NCI-H345 treated with DMSO at 0.1 percent for 48 hours (cell line): Measurements from ENCODE around the gene TNRC6C.
A peak's percentile ranks its signal among the peaks of the same experiment; 100 is the strongest.
"Not testable (repeated sequence)": the region's sequence is repeated elsewhere in the genome, so short reads cannot be mapped to it uniquely, and the experiment has no call there.

Source experiments
- DNase-seq: peaks from one replicate; lab custom pipeline; 2025; ENCODE audit not compliant: unreplicated experiment; lab: John Stamatoyannopoulos, UW

The TNRC6C gene

DNA sequence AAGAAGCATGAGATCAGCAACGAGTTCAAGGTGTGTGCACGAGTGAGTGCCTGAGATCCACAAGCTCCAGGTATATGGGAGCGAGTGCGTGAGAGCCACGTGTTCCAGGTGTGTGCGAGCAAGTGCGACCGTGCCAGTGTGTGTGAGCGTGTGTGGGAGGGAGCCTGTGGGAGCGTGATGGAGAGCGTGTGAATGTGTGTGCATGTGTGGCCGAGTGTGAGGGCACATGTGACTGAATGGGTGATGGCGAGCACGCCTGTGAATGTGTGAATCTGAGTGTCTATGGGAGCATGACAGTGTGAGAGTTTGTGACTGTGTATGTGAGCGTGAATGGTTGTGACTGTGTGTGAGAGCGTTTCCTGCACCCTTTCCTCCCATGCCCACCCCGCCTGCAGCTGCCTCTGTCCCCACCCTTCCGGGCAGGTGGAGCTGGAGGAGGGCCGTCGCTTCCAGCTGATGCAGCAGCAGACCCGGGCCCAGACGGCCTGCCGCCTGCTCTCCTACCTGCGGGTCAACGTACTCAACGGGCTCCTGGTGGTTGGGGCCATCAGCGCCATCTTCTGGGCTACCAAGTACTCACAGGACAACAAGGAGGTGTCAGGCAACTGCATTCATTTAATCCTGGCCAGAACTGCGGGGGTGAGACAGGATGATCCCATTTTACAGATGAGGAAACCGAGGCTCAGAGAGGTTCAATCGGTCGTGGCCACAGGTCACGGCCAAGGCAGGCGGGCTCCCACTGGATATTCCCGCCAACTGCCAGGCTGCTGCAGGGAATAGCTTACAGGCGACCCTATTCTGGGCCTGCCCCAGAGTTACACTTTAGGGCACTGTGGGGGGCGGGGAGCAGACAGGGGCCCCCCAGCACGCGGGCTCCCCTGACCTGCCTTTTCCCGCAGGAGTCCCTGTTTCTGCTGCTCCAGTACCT, 175.7 kb downstream of the TNRC6C start:
- peak; percentile 24 for DNase-seq

- DNase-seq, result no peak
Measured at GRCh38 chr17:78134899-78135385, 176.4 kb downstream of the TNRC6C start.

DNA sequence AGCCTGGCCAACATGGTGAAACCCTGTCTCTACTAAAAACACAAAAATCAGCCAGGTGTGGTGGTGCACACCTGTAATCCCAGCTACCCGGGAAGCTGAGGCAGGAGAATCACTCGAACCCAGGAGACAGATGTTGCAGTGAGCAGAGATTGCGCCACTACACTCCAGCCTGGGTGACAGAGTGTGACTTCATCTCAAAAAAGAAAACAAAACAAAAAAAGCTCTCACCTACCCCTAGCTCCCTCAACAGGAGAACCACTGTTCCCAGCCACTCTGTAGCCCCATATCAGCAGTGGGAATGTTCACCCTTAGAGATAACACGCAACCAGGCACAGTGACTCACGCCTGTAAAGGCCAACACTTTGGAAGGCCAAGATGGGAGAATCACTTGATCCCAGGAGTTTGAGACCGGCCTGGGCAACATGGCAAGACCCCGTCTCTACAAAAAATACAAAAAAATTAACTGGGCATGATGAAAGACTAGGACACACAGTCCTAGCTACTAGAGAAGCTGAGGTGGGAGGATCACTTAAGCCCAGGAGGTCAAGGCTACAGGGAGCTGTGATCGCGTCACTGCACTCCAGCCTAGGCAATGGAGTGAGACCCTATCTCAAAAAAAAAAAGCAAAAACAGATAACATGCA, 177.5 kb downstream of the TNRC6C start:
- DNase-seq, result no peak

DNA sequence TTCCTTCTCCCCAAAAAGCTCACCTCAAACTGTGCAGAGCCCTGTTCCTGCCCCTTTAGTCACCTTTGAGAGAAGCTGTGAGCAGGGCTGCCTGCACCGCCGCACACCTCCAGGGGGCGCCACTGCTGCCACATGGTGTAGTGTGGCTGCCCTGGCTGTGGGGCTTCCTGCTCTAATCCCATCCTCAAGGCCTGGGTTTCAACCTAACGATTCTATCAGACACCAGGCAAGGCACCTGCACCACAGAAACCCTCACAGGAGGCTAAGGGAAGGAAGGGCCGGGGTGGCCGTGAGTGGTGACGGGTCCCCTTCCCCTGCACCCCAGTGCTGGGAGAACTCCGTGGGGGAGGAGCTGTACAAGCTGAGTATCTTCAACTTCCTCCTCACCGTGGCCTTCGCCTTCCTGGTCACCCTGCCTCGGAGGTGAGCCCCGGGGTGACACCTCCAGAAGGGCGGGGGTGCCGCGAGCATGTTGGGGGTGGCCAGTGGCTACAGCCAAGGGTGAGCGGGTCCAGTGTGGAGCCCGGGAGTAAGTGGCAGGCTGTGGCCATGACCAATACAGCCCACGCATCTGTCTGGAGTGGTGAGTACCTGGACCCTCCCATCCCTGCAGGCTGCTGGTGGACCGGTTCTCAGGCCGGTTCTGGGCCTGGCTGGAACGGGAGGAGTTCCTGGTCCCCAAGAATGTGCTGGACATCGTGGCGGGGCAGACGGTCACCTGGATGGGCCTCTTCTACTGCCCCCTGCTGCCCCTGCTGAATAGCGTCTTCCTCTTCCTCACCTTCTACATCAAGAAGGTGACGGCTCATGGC, 179.1 kb downstream of the TNRC6C start:
- DNase-seq, result no peak

DNA sequence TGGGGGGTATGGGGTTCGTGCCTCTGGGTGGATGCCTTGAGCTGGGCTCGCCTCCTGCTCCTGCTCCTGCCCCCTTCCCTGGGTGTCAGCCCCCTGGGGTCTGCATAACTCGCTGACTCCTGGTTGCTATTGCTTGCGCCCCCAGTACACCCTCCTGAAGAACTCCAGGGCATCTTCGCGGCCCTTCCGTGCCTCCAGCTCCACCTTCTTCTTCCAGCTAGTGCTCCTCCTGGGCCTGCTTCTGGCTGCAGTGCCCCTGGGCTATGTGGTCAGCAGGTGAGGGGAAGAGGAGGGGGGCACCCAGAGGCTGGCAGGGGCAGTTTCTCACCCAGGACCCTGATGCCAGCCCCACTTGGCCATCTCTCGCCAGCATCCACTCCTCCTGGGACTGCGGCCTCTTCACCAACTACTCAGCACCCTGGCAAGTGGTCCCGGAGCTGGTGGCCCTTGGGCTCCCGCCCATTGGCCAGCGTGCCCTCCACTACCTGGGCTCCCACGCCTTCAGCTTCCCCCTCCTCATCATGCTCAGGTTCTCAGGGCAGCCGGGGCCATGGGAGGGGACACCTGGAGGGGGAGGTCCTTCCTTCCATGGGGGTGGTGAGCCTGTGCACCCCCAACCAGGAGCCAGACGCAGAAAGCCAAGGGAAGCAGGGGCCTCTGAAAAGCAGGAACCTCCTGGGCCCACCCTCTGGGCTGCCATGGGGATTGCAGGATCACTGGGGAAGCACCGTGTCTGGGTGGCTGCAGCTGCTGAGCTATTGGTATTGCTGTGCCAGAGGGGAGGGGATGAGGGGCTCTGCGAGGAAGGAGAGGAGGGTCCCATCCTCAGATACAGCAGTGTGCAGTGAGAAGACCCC, 179.9 kb downstream of the TNRC6C start:
- DNase-seq, result no peak

GRCh38 chr17:78139861-78140168, 181.3 kb downstream of the TNRC6C start:
- DNase-seq, result not testable (repeated sequence)

DNA sequence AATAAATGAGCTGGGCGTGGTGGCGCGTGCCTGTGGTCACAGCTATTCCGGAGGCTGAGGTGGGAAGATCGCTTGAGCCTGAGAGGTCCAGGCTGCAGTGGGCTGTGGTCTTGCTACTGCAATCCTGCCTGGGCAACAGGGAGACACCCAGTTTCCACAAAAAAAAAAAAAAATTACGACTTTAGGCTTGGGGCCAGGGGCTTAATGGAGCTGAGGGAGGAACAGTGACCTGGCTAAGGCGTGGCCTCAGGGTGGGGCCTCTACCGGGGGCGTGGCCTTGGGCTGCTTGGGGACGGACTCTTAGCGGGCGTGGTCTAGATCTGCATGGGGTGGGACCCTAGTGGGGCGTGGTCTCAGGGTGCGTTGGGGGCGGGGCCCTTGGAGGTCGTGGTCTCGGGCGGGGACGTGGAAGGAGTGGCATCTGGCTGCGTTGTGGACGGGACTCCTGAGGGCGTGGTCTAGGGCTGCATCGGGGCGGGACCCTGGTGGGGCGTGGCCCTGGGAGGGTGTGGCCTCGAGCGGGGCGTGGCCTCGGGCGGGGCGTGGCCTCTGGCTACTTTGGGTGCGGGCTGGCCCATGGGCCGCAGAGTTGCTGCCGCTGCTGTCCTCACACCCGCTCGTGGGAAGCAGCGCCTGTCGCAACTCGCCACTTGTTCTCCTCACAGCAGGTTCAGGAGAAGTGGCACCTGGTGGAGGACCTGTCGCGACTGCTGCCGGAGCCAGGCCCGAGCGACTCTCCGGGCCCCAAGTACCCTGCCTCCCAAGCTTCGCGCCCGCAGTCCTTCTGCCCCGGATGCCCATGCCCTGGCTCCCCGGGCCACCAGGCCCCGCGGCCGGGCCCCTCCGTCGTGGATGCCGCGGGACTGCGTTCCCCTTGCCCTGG, 181.9 kb downstream of the TNRC6C start:
- peak; percentile 71 for DNase-seq

DNA sequence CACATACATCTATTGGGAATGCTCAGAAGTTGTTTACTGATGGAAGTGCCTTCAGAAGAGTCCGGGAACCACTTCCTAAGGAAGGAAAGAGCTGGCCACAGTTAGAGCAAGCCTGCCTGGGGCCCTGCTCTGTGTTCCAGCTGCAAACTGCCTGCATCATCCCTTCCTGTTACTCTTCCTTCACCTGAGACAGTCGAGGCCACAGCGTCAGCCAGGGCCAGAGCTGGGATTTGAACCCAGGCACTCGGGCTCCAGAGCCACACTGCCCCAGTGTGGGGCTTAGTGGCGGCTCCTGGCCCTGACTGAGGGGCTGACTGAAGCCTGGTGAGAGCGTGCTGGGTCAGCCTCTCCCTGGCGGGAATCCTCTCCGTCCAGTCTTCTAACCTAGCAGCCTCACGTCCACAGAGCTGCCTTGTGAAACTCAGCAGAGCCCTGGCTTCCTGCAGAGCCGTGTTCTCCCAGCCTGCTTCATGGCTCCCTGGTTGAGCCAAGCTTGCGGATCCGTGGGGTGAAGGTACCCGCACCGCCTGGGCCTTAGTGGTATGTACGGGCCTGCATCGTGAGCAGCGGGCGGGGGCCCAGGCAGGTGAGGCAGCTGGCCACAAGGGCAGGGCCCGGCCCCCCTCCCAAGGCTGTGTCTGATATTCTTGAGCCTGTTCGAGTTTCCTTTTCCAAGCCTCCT, 183.1 kb downstream of the TNRC6C start:
- DNase-seq, result no peak

DNA sequence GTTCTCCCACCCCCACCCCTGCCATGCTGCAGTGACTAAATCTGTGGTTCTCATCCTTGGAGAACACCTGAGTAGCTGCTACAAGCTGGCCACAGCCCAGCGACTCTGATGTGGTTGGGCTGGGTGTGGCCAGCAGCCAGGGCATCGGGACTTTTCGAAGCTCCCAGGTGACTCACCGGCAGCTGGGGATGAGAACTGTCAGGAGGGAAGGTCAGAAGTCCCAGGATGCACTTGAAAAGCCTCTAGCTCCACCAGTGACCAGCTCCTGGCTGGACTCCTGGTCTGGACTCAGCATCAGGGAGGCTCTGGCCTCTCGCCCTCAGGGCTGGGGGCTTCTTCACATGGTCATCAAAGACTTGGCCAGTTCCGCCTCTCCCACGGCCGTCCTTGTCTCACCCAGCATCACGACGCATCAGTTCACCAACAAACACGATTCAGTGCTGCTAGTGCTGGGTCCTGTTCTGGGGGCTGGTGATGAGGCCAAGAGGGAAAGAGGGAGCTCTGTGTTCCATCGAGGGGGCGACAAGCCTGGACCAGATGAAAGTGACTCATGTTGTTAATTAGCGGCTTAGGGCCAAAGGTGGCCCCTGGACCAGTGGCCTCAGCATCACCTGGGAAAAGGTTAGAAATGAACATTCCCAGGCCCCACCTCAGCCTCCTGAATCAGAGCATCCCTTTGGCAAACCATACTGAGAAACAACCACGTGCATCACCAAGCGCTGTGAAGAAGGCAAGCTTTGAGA, 183.8 kb downstream of the TNRC6C start:
- DNase-seq, result no peak

- DNase-seq, result no peak
Measured at GRCh38 chr17:78143214-78144146, 185.0 kb downstream of the TNRC6C start.

- DNase-seq, result no peak
Measured at GRCh38 chr17:78144147-78144719, 185.7 kb downstream of the TNRC6C start.

GRCh38 chr17:78144736-78145641, 186.5 kb downstream of the TNRC6C start:
- no peak for DNase-seq

GRCh38 chr17:78146471-78146869, 188.0 kb downstream of the TNRC6C start:
- DNase-seq, result no peak

DNA sequence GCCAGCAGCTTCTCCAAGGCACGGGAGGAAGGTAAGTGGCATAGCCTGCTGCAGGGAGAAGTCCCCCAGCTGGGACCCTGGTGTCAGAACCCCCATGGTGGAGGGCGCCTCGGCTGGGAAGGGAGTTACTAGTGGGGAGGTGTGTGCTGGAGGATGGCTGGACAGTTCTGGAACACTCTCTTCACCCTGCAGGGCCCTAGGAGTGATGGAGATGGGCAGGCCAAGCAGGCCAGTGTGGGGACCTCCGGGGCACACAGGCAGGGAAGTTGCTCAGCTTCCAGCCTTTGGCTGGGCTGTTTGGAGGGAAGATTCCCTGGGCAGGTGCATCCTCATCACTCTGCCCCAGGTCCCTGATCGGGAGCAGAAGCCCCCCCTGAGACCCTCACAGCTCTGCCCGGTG, 188.4 kb downstream of the TNRC6C start:
- no peak for DNase-seq

DNA sequence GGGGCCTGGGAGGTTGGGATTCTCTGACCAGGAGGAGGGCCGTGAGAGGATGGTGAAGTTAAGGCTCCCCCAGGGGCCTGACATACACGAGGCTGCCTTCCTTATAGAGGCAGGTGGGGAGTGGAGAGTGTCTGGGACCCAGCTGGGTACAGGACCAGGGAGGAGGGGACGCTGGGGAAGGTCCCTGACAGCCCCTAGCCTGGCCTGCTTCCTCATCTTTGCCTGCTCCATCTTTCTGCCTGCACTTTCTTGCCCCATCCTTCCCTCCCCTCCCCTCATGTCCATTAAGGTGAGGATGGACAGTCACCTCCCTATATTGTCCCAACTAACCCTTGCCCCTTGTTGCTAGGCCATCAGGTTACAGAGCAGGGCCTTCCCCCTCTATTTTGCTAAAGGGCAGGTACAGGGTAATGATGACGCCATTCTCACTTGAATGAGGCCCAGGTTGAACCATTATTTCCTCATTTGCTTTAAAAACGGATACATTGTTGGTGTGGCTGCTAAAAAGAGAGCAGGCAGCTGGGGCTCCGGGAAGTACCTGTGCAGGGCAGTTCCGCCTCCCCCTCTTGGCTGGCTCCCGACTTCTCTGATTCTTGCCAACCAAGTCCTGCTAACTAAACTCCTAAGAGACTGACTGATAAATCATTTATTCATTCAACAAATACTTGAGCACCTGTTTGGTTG, 189.0 kb downstream of the TNRC6C start:
- DNase-seq, result no peak
